ENCODE results near the gene HBZ. TPM values are rescaled to one million over a fixed set of nuclear protein-coding genes. Genes with fewer than 3 reads are reported as not detected.

Gene HBZ
- total and polyA plus RNA-seq, 2 of the 8 experiments (the other 6 are each of a cell fraction or from before 2014, with no cell fraction given): 0.12 TPM; not detected in 1

DNA sequence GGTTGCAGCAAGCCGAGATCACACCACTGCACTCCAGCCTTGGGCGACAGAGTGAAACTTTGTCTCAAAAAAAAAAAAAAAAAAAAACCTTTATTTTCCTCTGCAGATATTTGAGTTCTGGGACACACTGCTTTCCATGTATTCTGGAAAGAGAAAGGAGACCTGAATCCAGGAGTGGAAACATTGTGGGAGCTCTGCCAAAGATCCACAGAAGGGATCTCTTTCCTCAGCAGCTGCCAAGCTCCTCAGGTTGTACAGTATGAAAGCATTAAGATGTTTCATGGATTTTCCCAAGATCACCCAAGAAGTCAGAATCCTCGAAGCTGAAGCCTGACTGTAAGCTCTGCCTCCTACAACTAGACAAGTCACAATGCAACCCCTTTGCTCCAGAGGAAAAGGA is 27.4 kb upstream of the HBZ start (continued):
- TF ChIP-seq, protein P1, sequence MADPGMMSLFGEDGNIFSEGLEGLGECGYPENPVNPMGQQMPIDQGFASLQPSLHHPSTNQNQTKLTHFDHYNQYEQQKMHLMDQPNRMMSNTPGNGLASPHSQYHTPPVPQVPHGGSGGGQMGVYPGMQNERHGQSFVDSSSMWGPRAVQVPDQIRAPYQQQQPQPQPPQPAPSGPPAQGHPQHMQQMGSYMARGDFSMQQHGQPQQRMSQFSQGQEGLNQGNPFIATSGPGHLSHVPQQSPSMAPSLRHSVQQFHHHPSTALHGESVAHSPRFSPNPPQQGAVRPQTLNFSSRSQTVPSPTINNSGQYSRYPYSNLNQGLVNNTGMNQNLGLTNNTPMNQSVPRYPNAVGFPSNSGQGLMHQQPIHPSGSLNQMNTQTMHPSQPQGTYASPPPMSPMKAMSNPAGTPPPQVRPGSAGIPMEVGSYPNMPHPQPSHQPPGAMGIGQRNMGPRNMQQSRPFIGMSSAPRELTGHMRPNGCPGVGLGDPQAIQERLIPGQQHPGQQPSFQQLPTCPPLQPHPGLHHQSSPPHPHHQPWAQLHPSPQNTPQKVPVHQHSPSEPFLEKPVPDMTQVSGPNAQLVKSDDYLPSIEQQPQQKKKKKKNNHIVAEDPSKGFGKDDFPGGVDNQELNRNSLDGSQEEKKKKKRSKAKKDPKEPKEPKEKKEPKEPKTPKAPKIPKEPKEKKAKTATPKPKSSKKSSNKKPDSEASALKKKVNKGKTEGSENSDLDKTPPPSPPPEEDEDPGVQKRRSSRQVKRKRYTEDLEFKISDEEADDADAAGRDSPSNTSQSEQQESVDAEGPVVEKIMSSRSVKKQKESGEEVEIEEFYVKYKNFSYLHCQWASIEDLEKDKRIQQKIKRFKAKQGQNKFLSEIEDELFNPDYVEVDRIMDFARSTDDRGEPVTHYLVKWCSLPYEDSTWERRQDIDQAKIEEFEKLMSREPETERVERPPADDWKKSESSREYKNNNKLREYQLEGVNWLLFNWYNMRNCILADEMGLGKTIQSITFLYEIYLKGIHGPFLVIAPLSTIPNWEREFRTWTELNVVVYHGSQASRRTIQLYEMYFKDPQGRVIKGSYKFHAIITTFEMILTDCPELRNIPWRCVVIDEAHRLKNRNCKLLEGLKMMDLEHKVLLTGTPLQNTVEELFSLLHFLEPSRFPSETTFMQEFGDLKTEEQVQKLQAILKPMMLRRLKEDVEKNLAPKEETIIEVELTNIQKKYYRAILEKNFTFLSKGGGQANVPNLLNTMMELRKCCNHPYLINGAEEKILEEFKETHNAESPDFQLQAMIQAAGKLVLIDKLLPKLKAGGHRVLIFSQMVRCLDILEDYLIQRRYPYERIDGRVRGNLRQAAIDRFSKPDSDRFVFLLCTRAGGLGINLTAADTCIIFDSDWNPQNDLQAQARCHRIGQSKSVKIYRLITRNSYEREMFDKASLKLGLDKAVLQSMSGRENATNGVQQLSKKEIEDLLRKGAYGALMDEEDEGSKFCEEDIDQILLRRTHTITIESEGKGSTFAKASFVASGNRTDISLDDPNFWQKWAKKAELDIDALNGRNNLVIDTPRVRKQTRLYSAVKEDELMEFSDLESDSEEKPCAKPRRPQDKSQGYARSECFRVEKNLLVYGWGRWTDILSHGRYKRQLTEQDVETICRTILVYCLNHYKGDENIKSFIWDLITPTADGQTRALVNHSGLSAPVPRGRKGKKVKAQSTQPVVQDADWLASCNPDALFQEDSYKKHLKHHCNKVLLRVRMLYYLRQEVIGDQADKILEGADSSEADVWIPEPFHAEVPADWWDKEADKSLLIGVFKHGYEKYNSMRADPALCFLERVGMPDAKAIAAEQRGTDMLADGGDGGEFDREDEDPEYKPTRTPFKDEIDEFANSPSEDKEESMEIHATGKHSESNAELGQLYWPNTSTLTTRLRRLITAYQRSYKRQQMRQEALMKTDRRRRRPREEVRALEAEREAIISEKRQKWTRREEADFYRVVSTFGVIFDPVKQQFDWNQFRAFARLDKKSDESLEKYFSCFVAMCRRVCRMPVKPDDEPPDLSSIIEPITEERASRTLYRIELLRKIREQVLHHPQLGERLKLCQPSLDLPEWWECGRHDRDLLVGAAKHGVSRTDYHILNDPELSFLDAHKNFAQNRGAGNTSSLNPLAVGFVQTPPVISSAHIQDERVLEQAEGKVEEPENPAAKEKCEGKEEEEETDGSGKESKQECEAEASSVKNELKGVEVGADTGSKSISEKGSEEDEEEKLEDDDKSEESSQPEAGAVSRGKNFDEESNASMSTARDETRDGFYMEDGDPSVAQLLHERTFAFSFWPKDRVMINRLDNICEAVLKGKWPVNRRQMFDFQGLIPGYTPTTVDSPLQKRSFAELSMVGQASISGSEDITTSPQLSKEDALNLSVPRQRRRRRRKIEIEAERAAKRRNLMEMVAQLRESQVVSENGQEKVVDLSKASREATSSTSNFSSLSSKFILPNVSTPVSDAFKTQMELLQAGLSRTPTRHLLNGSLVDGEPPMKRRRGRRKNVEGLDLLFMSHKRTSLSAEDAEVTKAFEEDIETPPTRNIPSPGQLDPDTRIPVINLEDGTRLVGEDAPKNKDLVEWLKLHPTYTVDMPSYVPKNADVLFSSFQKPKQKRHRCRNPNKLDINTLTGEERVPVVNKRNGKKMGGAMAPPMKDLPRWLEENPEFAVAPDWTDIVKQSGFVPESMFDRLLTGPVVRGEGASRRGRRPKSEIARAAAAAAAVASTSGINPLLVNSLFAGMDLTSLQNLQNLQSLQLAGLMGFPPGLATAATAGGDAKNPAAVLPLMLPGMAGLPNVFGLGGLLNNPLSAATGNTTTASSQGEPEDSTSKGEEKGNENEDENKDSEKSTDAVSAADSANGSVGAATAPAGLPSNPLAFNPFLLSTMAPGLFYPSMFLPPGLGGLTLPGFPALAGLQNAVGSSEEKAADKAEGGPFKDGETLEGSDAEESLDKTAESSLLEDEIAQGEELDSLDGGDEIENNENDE (IDR thresholded peaks at IDR 0.05; ENCODE audit: insufficient replicate concordance, low read length): no peak
